ENCODE data around the gene ITGA8. TPM values are rescaled to one million over a fixed set of nuclear protein-coding genes. Genes with fewer than 3 reads are reported as not detected.
"Not testable (repeated sequence)": the region's sequence is repeated elsewhere in the genome, so short reads cannot be mapped to it uniquely, and the experiment has no call there.

ITGA8 gene
- total and polyA plus RNA-seq, 7 donors, result 0.47 to 5.0 (median 1.4) TPM

DNA sequence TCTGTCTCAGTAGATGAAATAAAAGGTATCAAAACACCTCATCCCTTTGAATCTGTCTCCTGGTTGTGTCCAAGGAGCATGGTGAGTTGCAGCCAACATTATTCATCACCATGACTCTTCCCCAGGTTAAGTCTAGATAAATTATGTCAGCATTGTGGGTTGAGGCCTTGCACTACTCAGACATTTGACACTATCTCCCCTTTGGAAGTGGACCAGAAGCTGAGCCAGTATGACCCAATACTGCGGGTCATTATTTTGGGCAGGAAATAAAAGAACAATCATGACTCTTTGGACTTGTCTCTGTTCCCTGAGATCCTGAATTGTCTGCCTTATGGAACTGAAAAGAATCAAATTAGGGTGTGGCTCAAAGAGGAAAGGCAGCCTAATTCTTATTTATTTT is 180.5 kb downstream of the ITGA8 start:
- Histone ChIP-seq H3K27me3 (ENCODE audit: insufficient read depth in 3 of 3, low read length in 2 of 3) (no peaks in the 10 kb centered on the region), H3K4me1 (no peaks in the 10 kb centered on the region), H3K9me3 (no peaks in the 10 kb centered on the region), H3K4me3 (no peak overlapping the region), H3K36me3 (ENCODE audit: insufficient read depth in 1 of 2, low read depth in 1 of 2) (no peaks in the 10 kb centered on the region), H3K27ac (no peak overlapping the region)
- intact Hi-C loops (cut with DNase I), result no loop called here
- WGBS, 3 donors, result 53 to 59% (median 59%) methylated on average over 1 of the region's 1 CpG
- no peak for DNase-seq
- TF ChIP-seq, protein P1, sequence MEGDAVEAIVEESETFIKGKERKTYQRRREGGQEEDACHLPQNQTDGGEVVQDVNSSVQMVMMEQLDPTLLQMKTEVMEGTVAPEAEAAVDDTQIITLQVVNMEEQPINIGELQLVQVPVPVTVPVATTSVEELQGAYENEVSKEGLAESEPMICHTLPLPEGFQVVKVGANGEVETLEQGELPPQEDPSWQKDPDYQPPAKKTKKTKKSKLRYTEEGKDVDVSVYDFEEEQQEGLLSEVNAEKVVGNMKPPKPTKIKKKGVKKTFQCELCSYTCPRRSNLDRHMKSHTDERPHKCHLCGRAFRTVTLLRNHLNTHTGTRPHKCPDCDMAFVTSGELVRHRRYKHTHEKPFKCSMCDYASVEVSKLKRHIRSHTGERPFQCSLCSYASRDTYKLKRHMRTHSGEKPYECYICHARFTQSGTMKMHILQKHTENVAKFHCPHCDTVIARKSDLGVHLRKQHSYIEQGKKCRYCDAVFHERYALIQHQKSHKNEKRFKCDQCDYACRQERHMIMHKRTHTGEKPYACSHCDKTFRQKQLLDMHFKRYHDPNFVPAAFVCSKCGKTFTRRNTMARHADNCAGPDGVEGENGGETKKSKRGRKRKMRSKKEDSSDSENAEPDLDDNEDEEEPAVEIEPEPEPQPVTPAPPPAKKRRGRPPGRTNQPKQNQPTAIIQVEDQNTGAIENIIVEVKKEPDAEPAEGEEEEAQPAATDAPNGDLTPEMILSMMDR (IDR thresholded peaks at IDR 0.05), result no peak
- no peak for ATAC-seq

DNA sequence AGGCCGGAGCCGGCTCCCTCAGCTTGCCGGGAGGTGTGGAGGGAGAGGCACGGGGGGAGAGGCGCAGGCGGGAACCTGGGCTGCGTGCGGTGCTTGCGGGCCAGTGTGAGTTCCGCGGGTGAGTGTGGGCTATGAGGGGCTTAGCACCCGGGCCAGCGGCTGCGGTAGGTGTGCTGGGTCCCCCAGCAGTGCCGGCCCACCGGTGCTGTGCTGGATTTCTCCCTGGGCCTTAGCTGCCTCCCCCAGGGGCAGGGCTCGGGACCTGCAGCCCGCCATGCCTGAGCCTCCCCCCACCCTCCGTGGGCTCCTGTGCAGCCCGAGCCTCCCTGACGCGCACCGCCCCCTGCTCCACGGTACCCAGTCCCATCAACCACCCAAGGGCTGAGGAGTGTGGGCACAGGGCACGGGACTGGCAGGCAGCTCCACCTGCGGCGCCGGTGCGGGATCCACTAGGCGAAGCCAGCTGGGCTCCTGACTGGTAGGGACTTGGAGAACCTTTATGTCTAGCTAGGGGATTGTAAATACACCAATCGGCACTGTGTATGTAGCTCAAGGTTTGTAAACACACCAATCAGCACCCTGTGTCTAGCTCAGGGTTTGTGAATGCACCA is 184.7 kb downstream of the ITGA8 start:
- H3K27me3 ChIP-seq (ENCODE audit: insufficient read depth in 3 of 3, low read length in 2 of 3); DNase-seq; H3K4me1 ChIP-seq; ATAC-seq; H3K36me3 ChIP-seq (ENCODE audit: insufficient read depth in 1 of 2, low read depth in 1 of 2); H3K9me3 ChIP-seq; intact Hi-C loops (cut with DNase I); H3K27ac ChIP-seq; H3K4me3 ChIP-seq: not testable (repeated sequence)
- 94 to 98% (median 95%) methylated on average over 17 to 31 of the region's 31 CpGs for WGBS, 3 donors

DNA sequence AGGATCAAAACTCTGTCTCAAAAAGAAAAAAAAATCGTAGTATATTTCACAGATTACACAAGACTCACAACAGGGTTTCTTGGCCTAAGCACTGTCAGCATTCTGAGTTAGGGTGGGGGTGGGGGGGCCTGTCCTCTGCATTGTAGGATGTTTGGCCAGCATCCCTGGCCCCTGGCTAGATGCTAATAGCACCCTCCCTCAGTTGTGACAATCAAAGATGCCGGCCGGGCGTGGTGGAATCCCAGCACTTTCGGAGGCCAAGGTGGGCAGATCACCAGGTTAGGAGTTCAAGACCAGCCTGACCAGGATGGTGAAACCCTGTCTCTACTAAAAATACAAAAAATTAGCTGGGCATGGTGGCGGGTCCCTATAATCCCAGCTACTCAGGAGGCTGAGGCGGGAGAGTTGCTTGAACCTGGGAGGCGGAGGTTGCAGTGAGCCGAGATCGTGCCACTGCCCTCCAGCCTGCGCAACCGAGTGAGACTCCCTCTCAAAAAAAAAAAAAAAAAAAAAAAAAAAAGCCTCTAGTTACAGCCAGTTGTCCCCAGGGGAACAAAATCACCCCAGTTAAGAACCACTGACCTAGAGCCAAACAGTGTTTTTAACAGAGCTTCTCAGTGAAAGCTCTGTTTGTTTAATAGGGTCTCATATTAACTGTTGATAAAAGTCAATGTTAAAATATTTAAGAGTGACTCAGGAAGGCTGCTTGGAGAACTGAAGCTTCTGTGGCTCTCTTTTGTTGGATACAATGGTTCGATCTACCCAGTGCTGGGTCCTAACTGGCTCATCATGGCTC is 187.6 kb downstream of the ITGA8 start:
- intact Hi-C loops (cut with DNase I), result no loop called here
- H3K4me1 ChIP-seq, result no peaks in the 10 kb centered on the region
- H3K4me3 ChIP-seq, result no peak overlapping the region
- TF ChIP-seq, protein P1 (IDR thresholded peaks at IDR 0.05), result no peak
- H3K27ac ChIP-seq, result no peak overlapping the region
- no peak for DNase-seq
- no peak for ATAC-seq
- H3K27me3 ChIP-seq (ENCODE audit: insufficient read depth in 3 of 3, low read length in 2 of 3), result no peaks in the 10 kb centered on the region
- no peaks in the 10 kb centered on the region for H3K9me3 ChIP-seq
- no peaks in the 10 kb centered on the region for H3K36me3 ChIP-seq (ENCODE audit: insufficient read depth in 1 of 2, low read depth in 1 of 2)
- 84 to 90% (median 88%) methylated on average over 11 to 13 of the region's 13 CpGs for WGBS, 3 donors

DNA sequence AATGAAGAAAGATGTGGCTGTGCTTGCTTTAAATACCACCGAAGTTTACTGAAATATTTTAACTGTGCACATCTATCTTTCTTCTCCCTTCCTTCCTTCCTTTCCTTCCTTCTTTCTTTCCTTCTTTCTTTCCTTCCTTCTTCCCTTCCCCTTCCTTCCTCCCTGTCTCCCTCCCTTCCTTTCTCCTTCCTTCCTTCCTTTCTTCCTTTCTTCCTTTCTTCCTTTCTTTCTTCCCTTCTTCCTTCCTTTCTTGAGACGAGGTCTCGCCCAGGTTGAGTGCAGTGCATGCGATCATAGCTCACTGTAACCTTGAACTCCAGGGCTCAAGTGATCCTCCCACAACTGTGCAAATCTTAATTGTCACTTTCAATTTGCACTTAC is 190.9 kb downstream of the ITGA8 start:
- no peak for ATAC-seq
- 61 to 75% (median 73%) methylated on average over 4 of the region's 4 CpGs for WGBS, 3 donors
- Histone ChIP-seq H3K36me3 (ENCODE audit: insufficient read depth in 1 of 2, low read depth in 1 of 2) (no peaks in the 10 kb centered on the region), H3K9me3 (no peaks in the 10 kb centered on the region), H3K4me3 (no peak overlapping the region), H3K4me1 (no peaks in the 10 kb centered on the region), H3K27ac (no peak overlapping the region), H3K27me3 (ENCODE audit: insufficient read depth in 3 of 3, low read length in 2 of 3) (no peaks in the 10 kb centered on the region)
- no peak for DNase-seq
- TF ChIP-seq, protein P1 (IDR thresholded peaks at IDR 0.05), result no peak
- intact Hi-C loops (cut with DNase I), result no loop called here

DNA sequence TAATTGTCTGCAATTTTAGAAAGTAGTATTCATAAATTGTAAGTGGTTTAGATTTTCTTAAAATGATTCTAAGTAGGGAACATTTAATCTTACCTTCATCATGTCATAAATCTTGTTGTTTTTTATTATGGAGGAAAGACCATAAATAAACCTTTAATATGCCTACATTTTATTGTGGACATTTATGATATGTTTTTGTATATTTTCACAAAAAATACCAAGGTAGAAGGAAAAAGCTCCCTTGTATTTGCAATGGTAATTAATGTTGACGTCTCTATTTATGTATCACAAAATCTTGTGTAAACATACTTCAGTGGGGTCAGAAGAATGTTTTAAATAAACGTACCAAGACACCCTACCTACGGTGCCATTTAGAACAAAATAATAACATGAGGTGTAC is 193.0 kb downstream of the ITGA8 start:
- intact Hi-C loops (cut with DNase I), result no loop called here
- no peak overlapping the region for H3K27ac ChIP-seq
- 44 to 66% (median 45%) methylated on average over 3 of the region's 3 CpGs for WGBS, 3 donors

More for the DNA sequence above, 193.0 kb downstream of the ITGA8 start:
- Histone ChIP-seq H3K36me3 (ENCODE audit: insufficient read depth in 1 of 2, low read depth in 1 of 2) (no peaks in the 10 kb centered on the region), H3K4me1 (no peaks in the 10 kb centered on the region), H3K9me3 (no peaks in the 10 kb centered on the region), H3K27me3 (ENCODE audit: insufficient read depth in 3 of 3, low read length in 2 of 3) (no peaks in the 10 kb centered on the region), H3K4me3 (no peak overlapping the region)
- DNase-seq (no peak), ATAC-seq (no peak)
- TF ChIP-seq, protein P1 (IDR thresholded peaks at IDR 0.05), result no peak
